PC-9 (cell line): ENCODE measurements around the gene RETREG2. TPM values are rescaled to one million over a fixed set of nuclear protein-coding genes. Genes with fewer than 3 reads are reported as not detected.

ENCODE experiments used
- BruUV-seq: library from RNA; stranded (reverse); fragments of 400-500 nt; replicated peaks from 2 replicates; lab custom pipeline; 2021; lab: Mats Ljungman, UMichigan
- CTCF ChIA-PET: fragments of 300-600 bp; sonication (Branson Sonifier 250); formaldehyde crosslinking; loops from one replicate; lab custom pipeline; 2022; ENCODE audit warnings: antibody characterized with exemption; lab: Charles Lee
- POLR2A ChIA-PET: fragments of 300-600 bp; sonication (Branson Sonifier 250); formaldehyde crosslinking; loops from one replicate; lab custom pipeline; 2022; ENCODE audit warnings: antibody characterized with exemption; ENCODE audit not compliant: unreplicated experiment; lab: Charles Lee
- DNase-seq, 2 experiments: peaks; one replicate each; pipeline versions ENCODE4 v3.0.0 to v3.0.0-alpha.2; 2015 to 2022; ENCODE audit warnings: mixed read lengths in 1 of 2
- H2AFZ ChIP-seq: fragments of 200-600 bp; sonication (generic); 2 replicates; pipeline ENCODE4 v1.8.1; 2017; ENCODE audit warnings: antibody characterized with exemption
- H3F3A ChIP-seq: fragments of 200-600 bp; sonication (generic); 2 replicates; pipeline ENCODE4 v1.8.1; 2017; ENCODE audit warnings: antibody characterized with exemption, mild to moderate bottlenecking, low read depth; ENCODE audit not compliant: insufficient read depth
- H3K27ac ChIP-seq: fragments of 200-600 bp; sonication (generic); 2 replicates; pipeline ENCODE4 v1.6.1; 2016; ENCODE audit warnings: mixed run types
- H3K27me3 ChIP-seq: fragments of 200-600 bp; sonication (generic); 2 replicates; pipeline ENCODE4 v1.6.1; 2016; ENCODE audit warnings: low read depth, mixed run types; ENCODE audit not compliant: insufficient read depth
- H3K36me3 ChIP-seq: fragments of 200-600 bp; sonication (generic); 2 replicates; pipeline ENCODE4 v1.6.1; 2016; ENCODE audit warnings: low read depth, mixed run types
- H3K4me1 ChIP-seq: fragments of 200-600 bp; sonication (generic); replicated peaks from 2 replicates; pipeline ENCODE4 v1.6.1; 2016; ENCODE audit warnings: mixed run types; ENCODE audit not compliant: insufficient read depth
- H3K4me2 ChIP-seq: fragments of 200-600 bp; sonication (generic); 2 replicates; pipeline ENCODE4 v1.6.1; 2017; ENCODE audit warnings: mixed run types
- H3K4me3 ChIP-seq: fragments of 200-600 bp; sonication (generic); 2 replicates; pipeline ENCODE4 v1.6.1; 2016; ENCODE audit warnings: mixed run types
- H3K79me2 ChIP-seq: fragments of 200-600 bp; sonication (generic); 2 replicates; pipeline ENCODE4 v1.6.1; 2017; ENCODE audit warnings: low read depth, mixed run types
- H3K9me2 ChIP-seq: fragments of 200-600 bp; sonication (generic); 2 replicates; pipeline ENCODE4 v1.8.1; 2017; ENCODE audit warnings: mild to moderate bottlenecking; ENCODE audit not compliant: insufficient read depth
- H3K9me3 ChIP-seq: fragments of 200-600 bp; sonication (generic); 2 replicates; pipeline ENCODE4 v1.8.1; 2016; ENCODE audit warnings: low read depth; ENCODE audit not compliant: insufficient read depth
- H4K20me1 ChIP-seq: fragments of 200-600 bp; sonication (generic); 2 replicates; pipeline ENCODE4 v1.8.1; 2017; ENCODE audit not compliant: insufficient read depth
- EZH2 ChIP-seq: fragments of 200-600 bp; sonication (generic); IDR thresholded peaks from 2 replicates; pipeline ENCODE4 v1.8.0; 2017; ENCODE audit warnings: antibody characterized with exemption, low read depth
- intact Hi-C: fragments of 100-400 bp; cut with micrococcal nuclease; formaldehyde crosslinking; loops from one replicate; pipeline ENCODE4 v1.10.0; 2022; ENCODE audit not compliant: unreplicated experiment
- total RNA-seq: library from RNA; stranded (reverse); gene quantifications from 2 replicates; pipeline ENCODE4 v1.2.3, GENCODE V29; 2021
- TF ChIP-seq, protein P1 (sequence below): fragments of 200-600 bp; sonication (generic); conservative IDR thresholded peaks from 2 replicates; pipeline ENCODE4 v1.6.1; 2017; ENCODE audit warnings: mixed run types, antibody characterized with exemption, mild to moderate bottlenecking, moderate library complexity

Gene RETREG2
- total RNA-seq, 1 experiment from 2014 or later: 84.4 TPM

- POLR2A ChIA-PET: no interaction called here
- CTCF ChIA-PET: no interaction called here
These were observed 3.5 kb downstream of the RETREG2 start for GRCh38 chr2:219181531-219181930.

DNA sequence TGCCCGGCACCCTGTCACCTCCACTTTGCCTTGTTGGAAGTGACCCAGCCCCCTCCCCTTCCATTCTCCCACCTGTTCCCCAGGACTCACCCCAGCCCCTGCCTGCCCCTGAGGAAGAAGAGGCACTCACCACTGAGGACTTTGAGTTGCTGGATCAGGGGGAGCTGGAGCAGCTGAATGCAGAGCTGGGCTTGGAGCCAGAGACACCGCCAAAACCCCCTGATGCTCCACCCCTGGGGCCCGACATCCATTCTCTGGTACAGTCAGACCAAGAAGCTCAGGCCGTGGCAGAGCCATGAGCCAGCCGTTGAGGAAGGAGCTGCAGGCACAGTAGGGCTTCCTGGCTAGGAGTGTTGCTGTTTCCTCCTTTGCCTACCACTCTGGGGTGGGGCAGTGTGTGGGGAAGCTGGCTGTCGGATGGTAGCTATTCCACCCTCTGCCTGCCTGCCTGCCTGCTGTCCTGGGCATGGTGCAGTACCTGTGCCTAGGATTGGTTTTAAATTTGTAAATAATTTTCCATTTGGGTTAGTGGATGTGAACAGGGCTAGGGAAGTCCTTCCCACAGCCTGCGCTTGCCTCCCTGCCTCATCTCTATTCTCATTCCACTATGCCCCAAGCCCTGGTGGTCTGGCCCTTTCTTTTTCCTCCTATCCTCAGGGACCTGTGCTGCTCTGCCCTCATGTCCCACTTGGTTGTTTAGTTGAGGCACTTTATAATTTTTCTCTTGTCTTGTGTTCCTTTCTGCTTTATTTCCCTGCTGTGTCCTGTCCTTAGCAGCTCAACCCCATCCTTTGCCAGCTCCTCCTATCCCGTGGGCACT lies 4.5 kb downstream of the RETREG2 start:
- H3K36me3 ChIP-seq: peaks cover 14% of the 10 kb centered on the region; the same call in 1 of the 2 replicates
- H3K4me3 ChIP-seq: no peak overlapping the region
- H3F3A ChIP-seq: peaks cover 16% of the 10 kb centered on the region
- H3K4me2 ChIP-seq: no peak overlapping the region
- no peaks in the 10 kb centered on the region for H3K9me3 ChIP-seq
- TF ChIP-seq, protein P1, sequence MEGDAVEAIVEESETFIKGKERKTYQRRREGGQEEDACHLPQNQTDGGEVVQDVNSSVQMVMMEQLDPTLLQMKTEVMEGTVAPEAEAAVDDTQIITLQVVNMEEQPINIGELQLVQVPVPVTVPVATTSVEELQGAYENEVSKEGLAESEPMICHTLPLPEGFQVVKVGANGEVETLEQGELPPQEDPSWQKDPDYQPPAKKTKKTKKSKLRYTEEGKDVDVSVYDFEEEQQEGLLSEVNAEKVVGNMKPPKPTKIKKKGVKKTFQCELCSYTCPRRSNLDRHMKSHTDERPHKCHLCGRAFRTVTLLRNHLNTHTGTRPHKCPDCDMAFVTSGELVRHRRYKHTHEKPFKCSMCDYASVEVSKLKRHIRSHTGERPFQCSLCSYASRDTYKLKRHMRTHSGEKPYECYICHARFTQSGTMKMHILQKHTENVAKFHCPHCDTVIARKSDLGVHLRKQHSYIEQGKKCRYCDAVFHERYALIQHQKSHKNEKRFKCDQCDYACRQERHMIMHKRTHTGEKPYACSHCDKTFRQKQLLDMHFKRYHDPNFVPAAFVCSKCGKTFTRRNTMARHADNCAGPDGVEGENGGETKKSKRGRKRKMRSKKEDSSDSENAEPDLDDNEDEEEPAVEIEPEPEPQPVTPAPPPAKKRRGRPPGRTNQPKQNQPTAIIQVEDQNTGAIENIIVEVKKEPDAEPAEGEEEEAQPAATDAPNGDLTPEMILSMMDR: no peak
- no peak for TF ChIP-seq EZH2
- ChIA-PET CTCF (no interaction called here), POLR2A (no interaction called here)
- DNase-seq: no peak
- H3K27me3 ChIP-seq: no peaks in the 10 kb centered on the region
- no TSS peak for BruUV-seq
- peaks cover 18% of the 10 kb centered on the region for H3K79me2 ChIP-seq
- no peak overlapping the region for H2AFZ ChIP-seq
- H3K9me2 ChIP-seq: no peaks in the 10 kb centered on the region; the same call in 1 of the 2 replicates
- no peaks in the 10 kb centered on the region; the same call in 1 of the 2 replicates for H4K20me1 ChIP-seq
- peaks cover 9% of the 10 kb centered on the region for H3K4me1 ChIP-seq
- no peak overlapping the region for H3K27ac ChIP-seq
- intact Hi-C loops: no loop called here

More at GRCh38 chr2:219181531-219181930, 3.5 kb downstream of the RETREG2 start:
- BruUV-seq: no TSS peak
- Histone ChIP-seq H3K4me3 (no peak overlapping the region), H3F3A (peaks cover 16% of the 10 kb centered on the region), H3K9me2 (no peaks in the 10 kb centered on the region; the same call in 1 of the 2 replicates), H3K4me2 (no peak overlapping the region), H3K9me3 (no peaks in the 10 kb centered on the region), H3K36me3 (peaks cover 14% of the 10 kb centered on the region; the same call in 1 of the 2 replicates), H3K79me2 (peaks cover 18% of the 10 kb centered on the region), H2AFZ (no peak overlapping the region), H3K27ac (no peak overlapping the region), H3K27me3 (no peaks in the 10 kb centered on the region), H4K20me1 (no peaks in the 10 kb centered on the region; the same call in 1 of the 2 replicates), H3K4me1 (peaks cover 9% of the 10 kb centered on the region)
- no peak for DNase-seq
- intact Hi-C loops: no loop called here
- TF ChIP-seq EZH2: no peak
- TF ChIP-seq, protein P1: no peak

DNA sequence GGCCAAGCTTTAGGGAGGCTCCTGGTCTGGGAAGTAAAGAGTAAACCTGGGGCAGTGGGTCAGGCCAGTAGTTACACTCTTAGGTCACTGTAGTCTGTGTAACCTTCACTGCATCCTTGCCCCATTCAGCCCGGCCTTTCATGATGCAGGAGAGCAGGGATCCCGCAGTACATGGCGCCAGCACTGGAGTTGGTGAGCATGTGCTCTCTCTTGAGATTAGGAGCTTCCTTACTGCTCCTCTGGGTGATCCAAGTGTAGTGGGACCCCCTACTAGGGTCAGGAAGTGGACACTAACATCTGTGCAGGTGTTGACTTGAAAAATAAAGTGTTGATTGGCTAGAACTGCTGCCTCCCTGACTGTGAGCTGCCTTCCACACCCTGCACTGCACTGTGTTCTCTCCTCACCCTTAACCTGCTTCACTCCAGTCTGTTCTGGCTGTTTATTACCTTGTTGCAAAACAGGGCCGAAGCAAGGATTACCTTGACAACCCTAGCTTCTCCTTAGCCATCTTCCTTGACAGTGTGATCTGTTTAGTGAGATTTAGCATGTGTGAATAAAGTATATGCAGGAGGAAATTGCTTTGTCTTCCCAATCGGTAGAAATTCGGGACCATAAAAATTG lies 5.2 kb downstream of the RETREG2 start:
- POLR2A ChIA-PET: no interaction called here
- Histone ChIP-seq H3K27me3 (no peaks in the 10 kb centered on the region), H3K9me2 (no peaks in the 10 kb centered on the region; the same call in 1 of the 2 replicates), H3F3A (peaks cover 15% of the 10 kb centered on the region; the same call in 1 of the 2 replicates), H3K9me3 (no peaks in the 10 kb centered on the region), H3K36me3 (peaks cover 14% of the 10 kb centered on the region; the same call in 1 of the 2 replicates), H3K27ac (no peak overlapping the region), H3K4me2 (no peak overlapping the region), H2AFZ (no peak overlapping the region), H3K4me3 (no peak overlapping the region), H3K79me2 (peaks cover 18% of the 10 kb centered on the region), H4K20me1 (no peaks in the 10 kb centered on the region; the same call in 1 of the 2 replicates), H3K4me1 (peaks cover 9% of the 10 kb centered on the region)
- CTCF ChIA-PET: no interaction called here
- BruUV-seq: no TSS peak
- no peak for TF ChIP-seq EZH2
- TF ChIP-seq, protein P1: no peak
- DNase-seq: no peak
- intact Hi-C loops: no loop called here
